Subcutaneous adipose tissue (tissue), 4 donors: ENCODE data around the gene VWA8. TPM values are rescaled to one million over a fixed set of nuclear protein-coding genes. Genes with fewer than 3 reads are reported as not detected.

Experiments
- total RNA-seq, 4 donors: library from RNA; depleted of rRNA; stranded (reverse); fragments of >200 nt; gene quantifications; one replicate each; pipeline ENCODE4 v1.1.0, GENCODE V29; 2016
- TF ChIP-seq, protein P1 (sequence below): fragments of 450-650 bp; IDR thresholded peaks from one replicate; pipeline ENCODE4 v1.5.1; 2016; ENCODE audit warnings: low read depth, mild to moderate bottlenecking, control low read depth, antibody characterized with exemption, moderate library complexity

The VWA8 gene
- total RNA-seq, 4 donors from 2014 or later: 18.1 to 28.3 (median 20.3) TPM

DNA sequence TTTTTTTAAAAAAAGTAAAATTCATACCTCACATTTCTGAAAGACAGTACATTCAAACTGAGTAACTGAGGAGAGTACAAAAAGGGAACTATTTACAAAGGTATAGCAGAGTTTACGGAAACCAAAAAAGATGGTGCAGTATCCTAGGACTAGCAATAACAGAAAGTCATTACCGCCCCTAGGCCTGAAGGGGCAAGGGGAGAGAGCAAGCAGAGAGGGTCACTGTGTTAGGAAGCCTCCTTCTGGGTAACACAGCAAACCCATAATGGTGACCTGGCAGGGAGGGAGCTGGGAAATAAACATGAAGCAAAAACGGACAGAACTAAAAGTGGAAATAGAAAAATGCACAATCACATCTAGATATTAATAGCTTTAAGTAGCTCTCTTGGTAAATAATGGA lies 8.2 kb downstream of the VWA8 start:
- TF ChIP-seq, protein P1, sequence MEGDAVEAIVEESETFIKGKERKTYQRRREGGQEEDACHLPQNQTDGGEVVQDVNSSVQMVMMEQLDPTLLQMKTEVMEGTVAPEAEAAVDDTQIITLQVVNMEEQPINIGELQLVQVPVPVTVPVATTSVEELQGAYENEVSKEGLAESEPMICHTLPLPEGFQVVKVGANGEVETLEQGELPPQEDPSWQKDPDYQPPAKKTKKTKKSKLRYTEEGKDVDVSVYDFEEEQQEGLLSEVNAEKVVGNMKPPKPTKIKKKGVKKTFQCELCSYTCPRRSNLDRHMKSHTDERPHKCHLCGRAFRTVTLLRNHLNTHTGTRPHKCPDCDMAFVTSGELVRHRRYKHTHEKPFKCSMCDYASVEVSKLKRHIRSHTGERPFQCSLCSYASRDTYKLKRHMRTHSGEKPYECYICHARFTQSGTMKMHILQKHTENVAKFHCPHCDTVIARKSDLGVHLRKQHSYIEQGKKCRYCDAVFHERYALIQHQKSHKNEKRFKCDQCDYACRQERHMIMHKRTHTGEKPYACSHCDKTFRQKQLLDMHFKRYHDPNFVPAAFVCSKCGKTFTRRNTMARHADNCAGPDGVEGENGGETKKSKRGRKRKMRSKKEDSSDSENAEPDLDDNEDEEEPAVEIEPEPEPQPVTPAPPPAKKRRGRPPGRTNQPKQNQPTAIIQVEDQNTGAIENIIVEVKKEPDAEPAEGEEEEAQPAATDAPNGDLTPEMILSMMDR: no peak

GRCh38 chr13:41945926-41946325 lies 15.0 kb downstream of the VWA8 start:
- TF ChIP-seq, protein P1: no peak

GRCh38 chr13:41944635-41945397 lies 16.1 kb downstream of the VWA8 start:
- TF ChIP-seq, protein P1: no peak

GRCh38 chr13:41944229-41944628 lies 16.7 kb downstream of the VWA8 start:
- TF ChIP-seq, protein P1: no peak

- TF ChIP-seq, protein P1: no peak
These were observed 18.3 kb downstream of the VWA8 start for GRCh38 chr13:41942462-41943094.

GRCh38 chr13:41941174-41941573 lies 19.7 kb downstream of the VWA8 start:
- TF ChIP-seq, protein P1: no peak

DNA sequence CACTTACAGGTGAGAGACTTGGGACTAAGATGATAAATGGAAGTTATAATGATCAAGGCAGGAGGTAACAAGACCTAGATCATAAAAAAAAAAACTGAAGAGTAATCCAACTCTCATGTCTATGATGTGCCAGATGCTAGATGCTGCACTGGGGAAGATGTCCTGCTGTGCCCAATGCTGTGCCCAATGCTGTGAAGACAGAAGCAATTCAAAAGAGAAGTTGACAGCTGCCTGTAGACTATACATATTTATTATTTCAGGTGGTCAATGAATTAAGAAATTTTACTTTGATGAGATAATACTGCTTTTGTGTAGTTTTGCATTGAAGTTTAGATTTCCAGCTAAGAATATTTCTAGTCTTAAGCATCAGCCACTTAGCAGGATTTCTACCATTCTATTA lies 21.5 kb downstream of the VWA8 start:
- TF ChIP-seq, protein P1: no peak
